Left ventricle myocardium superior (tissue), 1 donor: ENCODE measurements around the gene SRPK2. TPM values are rescaled to one million over a fixed set of nuclear protein-coding genes. Genes with fewer than 3 reads are reported as not detected.
"Not testable (repeated sequence)": the region's sequence is repeated elsewhere in the genome, so short reads cannot be mapped to it uniquely, and the experiment has no call there.

ENCODE experiments used
- ATAC-seq: fragments of 200-7000 bp; cut with Tn5 transposase; one replicate; pipeline ENCODE4 v1.9.1; 2020; ENCODE audit warnings: mild to moderate bottlenecking, moderate library complexity
- DNase-seq: peaks from one replicate; pipeline ENCODE4 v3.0.0-alpha.2; 2020
- intact Hi-C: fragments of 100-400 bp; cut with micrococcal nuclease; formaldehyde crosslinking; loops from one replicate; pipeline ENCODE4 v1.11.0; 2022
- total RNA-seq: library from RNA; stranded (reverse); fragmentation: NEBNext Ultra II Directional; extraction: Animal tissue kit (Norgen Biotek cat#: 25700); gene quantifications from one replicate; pipeline ENCODE4 v1.2.1, GENCODE V29; 2021
- donor health status: DM: no; HTN: yes; CAD: no; lungs with severe emphysema.

The SRPK2 gene
- total RNA-seq, 1 donor from 2014 or later, result 29.1 TPM

- peak; percentile 13 for ATAC-seq
- intact Hi-C loops, result no loop called here
- no peak for DNase-seq
Measured at GRCh38 chr7:105346593-105347322, 42.0 kb downstream of the SRPK2 start.

GRCh38 chr7:105346138-105346537 lies 42.6 kb downstream of the SRPK2 start:
- DNase-seq (no peak), ATAC-seq (peak; percentile 82)
- intact Hi-C loops, result no loop called here

GRCh38 chr7:105345725-105346124 lies 43.0 kb downstream of the SRPK2 start:
- intact Hi-C loops, result no loop called here
- DNase-seq, result no peak
- ATAC-seq, result peak; percentile 44

- DNase-seq, result no peak
- ATAC-seq, result no peak
- intact Hi-C loops, result no loop called here
Measured at GRCh38 chr7:105345003-105345402, 43.7 kb downstream of the SRPK2 start.

- DNase-seq, result no peak
- intact Hi-C loops, result no loop called here
- ATAC-seq, result peak; percentile 70
Measured at GRCh38 chr7:105339404-105340323, 49.1 kb downstream of the SRPK2 start.

- peak; percentile 89 for ATAC-seq
- intact Hi-C loops, result no loop called here
- DNase-seq, result no peak
Measured at GRCh38 chr7:105337529-105337928, 51.2 kb downstream of the SRPK2 start.

GRCh38 chr7:105336009-105336408 lies 52.7 kb downstream of the SRPK2 start:
- intact Hi-C loops, result no loop called here
- no peak for ATAC-seq

GRCh38 chr7:105332661-105333060 lies 56.1 kb downstream of the SRPK2 start:
- DNase-seq, ATAC-seq, intact Hi-C loops: not testable (repeated sequence)

More at GRCh38 chr7:105336009-105336408, 52.7 kb downstream of the SRPK2 start:
- DNase-seq, result no peak

- ATAC-seq (no peak), DNase-seq (no peak)
- intact Hi-C loops, result no loop called here
Measured at GRCh38 chr7:105330526-105330925, 58.2 kb downstream of the SRPK2 start.

- no peak for ATAC-seq
- intact Hi-C loops, result no loop called here
- DNase-seq, result no peak
Measured at GRCh38 chr7:105327201-105327600, 61.5 kb downstream of the SRPK2 start.

- no peak for DNase-seq
- intact Hi-C loops, result no loop called here
- ATAC-seq, result no peak
Measured at GRCh38 chr7:105325216-105325904, 63.4 kb downstream of the SRPK2 start.

GRCh38 chr7:105324606-105325005 lies 64.1 kb downstream of the SRPK2 start:
- intact Hi-C loops, ATAC-seq, DNase-seq: not testable (repeated sequence)

- intact Hi-C loops, result no loop called here
- no peak for ATAC-seq
- DNase-seq, result no peak
Measured at GRCh38 chr7:105323366-105323765, 65.4 kb downstream of the SRPK2 start.

- ATAC-seq, result no peak
- intact Hi-C loops, result no loop called here
- DNase-seq, result no peak
Measured at GRCh38 chr7:105322655-105323277, 66.0 kb downstream of the SRPK2 start.

- no peak for ATAC-seq
- no peak for DNase-seq
- intact Hi-C loops, result no loop called here
Measured at GRCh38 chr7:105321754-105322455, 66.8 kb downstream of the SRPK2 start.

- ATAC-seq, result no peak
Measured at GRCh38 chr7:105320896-105321295, 67.8 kb downstream of the SRPK2 start.

GRCh38 chr7:105319578-105319977 lies 69.1 kb downstream of the SRPK2 start:
- DNase-seq, result no peak
- intact Hi-C loops, result no loop called here
- no peak for ATAC-seq

More at GRCh38 chr7:105320896-105321295, 67.8 kb downstream of the SRPK2 start:
- intact Hi-C loops, result no loop called here
- no peak for DNase-seq

- intact Hi-C loops, result no loop called here
- ATAC-seq (no peak), DNase-seq (no peak)
Measured at GRCh38 chr7:105316578-105317344, 72.0 kb downstream of the SRPK2 start.
